SK-N-SH (cell line): ENCODE data around the gene ERC2. TPM values are rescaled to one million over a fixed set of nuclear protein-coding genes. Genes with fewer than 3 reads are reported as not detected.
A peak's percentile ranks its signal among the peaks of the same experiment; 100 is the strongest.

ENCODE experiments used
- CTCF ChIA-PET: fragments of 300-600, 350-600 bp; formaldehyde crosslinking; extraction: SDS; loops from one replicate; lab custom pipeline; 2021; lab: Yijun Ruan, JAX
- POLR2A ChIA-PET: fragments of 350-600 bp; sonication (Branson Sonifier 250); formaldehyde crosslinking; extraction: SDS; loops from one replicate; lab custom pipeline; 2020; ENCODE audit warnings: antibody characterized with exemption, inconsistent platforms; lab: Yijun Ruan, JAX
- DNase-seq: peaks from one replicate; pipeline ENCODE4 v3.0.0; 2012
- H2AFZ ChIP-seq: fragments of 200-600 bp; sonication (generic); 2 replicates; pipeline ENCODE4 v1.8.1; 2016; ENCODE audit warnings: antibody characterized with exemption, mild to moderate bottlenecking, low read depth
- H3F3A ChIP-seq: fragments of 200-600 bp; sonication (generic); replicated peaks from 2 replicates; pipeline ENCODE3; 2016; ENCODE audit warnings: antibody characterized with exemption, mild to moderate bottlenecking; ENCODE audit not compliant: insufficient read depth
- H3K27ac ChIP-seq, 2 experiments: fragments of 200-500 bp in 1 of 2; fragments of 200-600 bp in 1 of 2; sonication (Bioruptor generic) in 1 of 2; sonication (generic), shearing (Covaris generic) in 1 of 2; 2 replicates each; pipeline versions ENCODE4 v1.5.1 to v1.6.1; 2014 to 2016; ENCODE audit warnings: low read depth in 2 of 2, inconsistent platforms in 1 of 2, low read length in 1 of 2, mild to moderate bottlenecking in 1 of 2, mixed read lengths in 1 of 2
- H3K27me3 ChIP-seq: fragments of 200-600 bp; sonication (generic), shearing (Covaris generic); 2 replicates; pipeline ENCODE4 v1.6.1; 2016; ENCODE audit warnings: mixed run types; ENCODE audit not compliant: insufficient read depth
- H3K36me3 ChIP-seq, 2 experiments: fragments of 200-500 bp in 1 of 2; fragments of 200-600 bp in 1 of 2; sonication (Bioruptor generic) in 1 of 2; sonication (generic) in 1 of 2; replicated peaks in 1 of 2; 2 replicates each; pipeline versions ENCODE3 to v1.5.1; 2014 to 2016; ENCODE audit warnings: low read length in 1 of 2, mild to moderate bottlenecking in 1 of 2; ENCODE audit not compliant: insufficient read depth in 2 of 2, control insufficient read depth in 1 of 2
- H3K4me1 ChIP-seq, 2 experiments: fragments of 200-500 bp in 1 of 2; fragments of 200-600 bp in 1 of 2; sonication (Bioruptor generic) in 1 of 2; sonication (generic), shearing (Covaris generic) in 1 of 2; 2 replicates each; pipeline versions ENCODE4 v1.5.1 to v1.6.1; 2014 to 2016; ENCODE audit warnings: low read depth in 1 of 2, low read length in 1 of 2, mixed run types in 1 of 2; ENCODE audit not compliant: insufficient read depth in 2 of 2, control insufficient read depth in 1 of 2
- H3K4me2 ChIP-seq: fragments of 200-600 bp; sonication (generic), shearing (Covaris generic); 2 replicates; pipeline ENCODE4 v1.6.1; 2017; ENCODE audit warnings: mixed run types
- H3K4me3 ChIP-seq, 2 experiments: fragments of 200-500 bp in 1 of 2; fragments of 200-600 bp in 1 of 2; sonication (Bioruptor generic) in 1 of 2; sonication (generic), shearing (Covaris generic) in 1 of 2; 2 replicates each; pipeline versions ENCODE4 v1.5.1 to v1.8.1; 2014 to 2016; ENCODE audit warnings: low read depth in 2 of 2, inconsistent platforms in 1 of 2, low read length in 1 of 2, mild to moderate bottlenecking in 1 of 2, mixed read lengths in 1 of 2, moderate library complexity in 1 of 2
- H3K79me2 ChIP-seq: fragments of 200-600 bp; sonication (generic); 2 replicates; pipeline ENCODE4 v1.8.1; 2017; ENCODE audit warnings: mild to moderate bottlenecking; ENCODE audit not compliant: insufficient read depth
- H3K9ac ChIP-seq: fragments of 200-600 bp; sonication (generic); 2 replicates; pipeline ENCODE4 v1.6.1; 2017; ENCODE audit warnings: mixed run types
- H3K9me2 ChIP-seq: fragments of 200-600 bp; sonication (generic); 2 replicates; pipeline ENCODE4 v1.6.1; 2017; ENCODE audit warnings: mixed run types
- H3K9me3 ChIP-seq: fragments of 200-600 bp; sonication (generic); 2 replicates; pipeline ENCODE4 v1.6.1; 2017; ENCODE audit warnings: mixed run types, mild to moderate bottlenecking, moderate library complexity
- H4K20me1 ChIP-seq: fragments of 200-600 bp; sonication (generic); 2 replicates; pipeline ENCODE4 v1.6.1; 2017; ENCODE audit warnings: mild to moderate bottlenecking, mixed run types; ENCODE audit not compliant: insufficient read depth
- ELF1 ChIP-seq: IDR thresholded peaks from 2 replicates; pipeline ENCODE4 v1.4.0; 2012
- EP300 ChIP-seq, 2 experiments: IDR thresholded peaks; 2 replicates each; pipeline versions ENCODE4 v1.4.0 to v1.6.1; 2012; ENCODE audit warnings: borderline replicate concordance in 1 of 2, low read depth in 1 of 2, low read length in 1 of 2
- FOSL2 ChIP-seq: IDR thresholded peaks from 2 replicates; pipeline ENCODE4 v1.4.0; 2012; ENCODE audit warnings: low read depth, mild to moderate bottlenecking, moderate library complexity, borderline replicate concordance
- GATA2 ChIP-seq: sonication (generic); formaldehyde crosslinking; IDR thresholded peaks from 2 replicates; pipeline ENCODE4 v1.5.0; 2020; ENCODE audit warnings: mild to moderate bottlenecking, missing genetic modification reagents
- JUND ChIP-seq: IDR thresholded peaks from 2 replicates; pipeline ENCODE4 v1.4.0; 2012
- NFIC ChIP-seq: IDR thresholded peaks from 2 replicates; pipeline ENCODE4 v1.4.0; 2012; ENCODE audit warnings: borderline replicate concordance
- RAD21 ChIP-seq: IDR thresholded peaks from 2 replicates; pipeline ENCODE4 v1.6.1; 2012; ENCODE audit warnings: mild to moderate bottlenecking, low read length
- TAF1 ChIP-seq: IDR thresholded peaks from 2 replicates; pipeline ENCODE4 v1.6.1; 2012; ENCODE audit warnings: low read depth, mild to moderate bottlenecking, low read length, moderate library complexity, borderline replicate concordance
- TCF12 ChIP-seq: IDR thresholded peaks from 2 replicates; pipeline ENCODE4 v1.4.0; 2012
- TEAD4 ChIP-seq: IDR thresholded peaks from 2 replicates; pipeline ENCODE4 v1.4.0; 2012; ENCODE audit warnings: mild to moderate bottlenecking, borderline replicate concordance; ENCODE audit not compliant: insufficient read depth
- YY1 ChIP-seq: IDR thresholded peaks from 2 replicates; pipeline ENCODE4 v1.4.0; 2012; ENCODE audit warnings: low read depth, mild to moderate bottlenecking
- ZBTB33 ChIP-seq: IDR thresholded peaks from 2 replicates; pipeline ENCODE4 v1.4.0; 2012; ENCODE audit warnings: low read depth, borderline replicate concordance
- WGBS: methylation state at CpG from one replicate; pipeline ENCODE4 v1.1.6; 2017; ENCODE audit warnings: low lambda C conversion rate; 5-methylcytosine and 5-hydroxymethylcytosine counted together
- polyA plus RNA-seq, 3 experiments: library from polyadenylated mRNA; depleted of rRNA; stranded (reverse); fragments of >200 nt; gene quantifications; 2 replicates each; pipeline ENCODE4 v1.2.3, GENCODE V29; 2012
- TF ChIP-seq, protein P1 (sequence below): fragments of 150-350 bp; IDR thresholded peaks from 2 replicates; pipeline ENCODE4 v1.6.1; 2017; ENCODE audit warnings: antibody characterized with exemption, low read length, low read depth, borderline replicate concordance

ERC2 gene
- polyA plus RNA-seq, 1 of the 3 experiments (the other 2 are of a cell fraction), result 1.6 TPM

DNA sequence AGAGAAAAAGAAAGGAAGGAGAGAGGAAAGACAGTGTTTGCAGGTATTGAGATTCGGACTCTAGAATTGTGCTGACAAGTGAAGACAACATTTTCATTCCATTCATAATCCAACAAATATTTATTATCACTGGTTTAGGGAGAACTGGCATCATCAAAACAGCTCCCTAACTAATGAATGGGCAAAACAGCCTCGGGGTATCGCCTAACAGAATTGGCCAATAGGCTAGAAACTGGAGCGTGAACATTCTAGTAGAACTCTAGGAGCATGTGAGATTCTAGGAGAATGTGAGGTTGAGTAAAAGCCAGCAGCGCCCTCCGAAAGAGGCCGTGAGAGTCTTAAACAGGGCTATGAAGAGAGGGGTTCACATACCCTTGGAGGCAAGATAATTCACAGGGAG lies 759.3 kb downstream of the ERC2 start:
- CTCF ChIA-PET, result interaction anchor here (1.0 to 1.4 kb wide), 2 partner anchors 14 to 15 kb away, joined by 3 read pairs; no protein-coding TSS in a partner anchor
- 86% methylated on average over 7 of the region's 7 CpGs for WGBS
- H2AFZ ChIP-seq, result no peak overlapping the region
- no peak for DNase-seq
- H3K36me3 ChIP-seq, result no peaks in the 10 kb centered on the region
- H3K4me3 ChIP-seq, result no peak overlapping the region
- H3K9me2 ChIP-seq, result no peaks in the 10 kb centered on the region
- H3K4me1 ChIP-seq, result no peaks in the 10 kb centered on the region; a peak in 1 of 4 replicates
- H3K27ac ChIP-seq, result no peak overlapping the region
- no peak overlapping the region for H3K4me2 ChIP-seq
- no peaks in the 10 kb centered on the region for H3K27me3 ChIP-seq
- no peaks in the 10 kb centered on the region for H3F3A ChIP-seq
- no peaks in the 10 kb centered on the region for H4K20me1 ChIP-seq
- POLR2A ChIA-PET, result no interaction called here
- TF ChIP-seq ZBTB33 (no peak), NFIC (no peak), YY1 (no peak), TAF1 (no peak)
- no peak overlapping the region for H3K9ac ChIP-seq
- H3K79me2 ChIP-seq, result no peaks in the 10 kb centered on the region
- H3K9me3 ChIP-seq, result no peaks in the 10 kb centered on the region

DNA sequence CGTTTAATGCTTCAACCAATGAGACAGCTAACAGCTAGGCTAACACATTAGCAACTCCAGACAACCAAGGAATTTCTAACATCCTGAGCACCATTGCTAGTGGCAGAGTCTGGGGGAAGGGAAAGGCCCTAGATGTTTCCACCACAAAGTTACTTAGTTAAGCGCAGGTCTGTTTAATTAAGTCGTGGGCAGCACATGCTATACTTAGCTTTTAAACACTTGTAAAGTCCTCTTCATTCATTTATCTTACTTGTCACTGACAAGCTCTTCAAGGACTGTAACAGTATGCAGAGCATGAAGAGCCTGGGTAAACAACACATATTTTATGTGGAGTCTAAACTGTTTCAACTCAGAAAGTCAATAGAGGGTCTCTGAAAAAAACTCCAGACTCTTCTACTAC lies 760.0 kb downstream of the ERC2 start:
- Histone ChIP-seq H3K9me3 (no peaks in the 10 kb centered on the region), H4K20me1 (no peaks in the 10 kb centered on the region), H3F3A (no peaks in the 10 kb centered on the region), H3K9me2 (no peaks in the 10 kb centered on the region), H3K4me2 (no peak overlapping the region), H3K4me3 (no peak overlapping the region), H2AFZ (no peak overlapping the region), H3K9ac (no peak overlapping the region), H3K79me2 (no peaks in the 10 kb centered on the region), H3K36me3 (no peaks in the 10 kb centered on the region), H3K27me3 (no peaks in the 10 kb centered on the region), H3K27ac (no peak overlapping the region), H3K4me1 (no peaks in the 10 kb centered on the region; a peak in 1 of 4 replicates)
- DNase-seq, result no peak
- 87% methylated on average over 3 of the region's 3 CpGs for WGBS
- ChIA-PET CTCF (interaction anchor here (0.7 to 1.0 kb wide), 2 partner anchors 15 to 39 kb away, joined by 3 read pairs; no protein-coding TSS in a partner anchor), POLR2A (no interaction called here)
- TF ChIP-seq RAD21, result no peak
- TF ChIP-seq YY1, result no peak
- no peak for TF ChIP-seq GATA2 (CRISPR knock-in tag)
- no peak for TF ChIP-seq FOSL2
- TF ChIP-seq TAF1, result no peak

DNA sequence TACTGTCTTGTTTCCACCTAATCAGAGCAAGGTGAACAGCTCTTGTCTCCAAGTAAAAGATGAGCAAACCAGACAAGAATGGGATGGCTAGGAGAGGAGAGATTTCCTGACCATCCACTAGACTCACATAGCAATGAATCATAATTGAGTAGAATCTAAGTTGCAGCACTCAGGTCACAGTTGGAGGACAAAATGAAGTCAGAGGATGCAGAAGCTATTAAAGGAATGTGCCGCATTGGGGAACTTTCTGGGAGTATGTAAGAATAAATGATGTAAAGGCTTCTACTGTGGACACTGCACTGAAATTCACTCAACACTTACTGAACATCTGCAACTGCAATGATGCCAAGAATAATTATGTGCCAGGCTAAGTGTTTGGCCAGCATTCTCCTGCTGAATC lies 763.7 kb downstream of the ERC2 start:
- no peak for TF ChIP-seq TEAD4
- TF ChIP-seq, protein P1, sequence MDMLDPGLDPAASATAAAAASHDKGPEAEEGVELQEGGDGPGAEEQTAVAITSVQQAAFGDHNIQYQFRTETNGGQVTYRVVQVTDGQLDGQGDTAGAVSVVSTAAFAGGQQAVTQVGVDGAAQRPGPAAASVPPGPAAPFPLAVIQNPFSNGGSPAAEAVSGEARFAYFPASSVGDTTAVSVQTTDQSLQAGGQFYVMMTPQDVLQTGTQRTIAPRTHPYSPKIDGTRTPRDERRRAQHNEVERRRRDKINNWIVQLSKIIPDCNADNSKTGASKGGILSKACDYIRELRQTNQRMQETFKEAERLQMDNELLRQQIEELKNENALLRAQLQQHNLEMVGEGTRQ, result no peak
- TF ChIP-seq JUND, result no peak
- peak; percentile 59; the same call in 1 of the 2 replicates for TF ChIP-seq TCF12
- TF ChIP-seq EP300 (IDR thresholded peaks at IDR 0.05; ENCODE audit: borderline replicate concordance in 1 of 2, low read depth in 1 of 2, low read length in 1 of 2), result 0 out of 4 replicates have a peak, but pooled peaks of 1 of the 2 experiments have one; percentile 25
- TF ChIP-seq ELF1, result no peak
- H3K4me3 ChIP-seq, result no peak overlapping the region
- ChIA-PET CTCF (interaction anchor here (0.7 kb wide), 1 partner anchor 13 kb away, joined by 3 read pairs; no protein-coding TSS in a partner anchor), POLR2A (no interaction called here)
- no peaks in the 10 kb centered on the region for H3F3A ChIP-seq
- no peak overlapping the region for H3K9ac ChIP-seq
- peak overlapping the region in 1 of 2 experiments; percentile 22; a peak in 1 of 4 replicates for H3K27ac ChIP-seq
- no CpG with 5 or more reads among the region's 1 CpG for WGBS
- H3K4me1 ChIP-seq, result no peaks in the 10 kb centered on the region; a peak in 1 of 4 replicates
- H3K9me2 ChIP-seq, result no peaks in the 10 kb centered on the region
- no peaks in the 10 kb centered on the region for H4K20me1 ChIP-seq
- H3K79me2 ChIP-seq, result no peaks in the 10 kb centered on the region
- no peaks in the 10 kb centered on the region for H3K27me3 ChIP-seq
- H3K36me3 ChIP-seq, result no peaks in the 10 kb centered on the region
- no peak for DNase-seq
- H3K4me2 ChIP-seq, result peak overlapping the region; percentile 33; the same call in 1 of the 2 replicates
- no peaks in the 10 kb centered on the region for H3K9me3 ChIP-seq
- H2AFZ ChIP-seq, result no peak overlapping the region
